ENCODE data around the gene MYOF.
A peak's percentile ranks its signal among the peaks of the same experiment; 100 is the strongest.
"Not testable (repeated sequence)": the region's sequence is repeated elsewhere in the genome, so short reads cannot be mapped to it uniquely, and the experiment has no call there.

Gene MYOF

DNA sequence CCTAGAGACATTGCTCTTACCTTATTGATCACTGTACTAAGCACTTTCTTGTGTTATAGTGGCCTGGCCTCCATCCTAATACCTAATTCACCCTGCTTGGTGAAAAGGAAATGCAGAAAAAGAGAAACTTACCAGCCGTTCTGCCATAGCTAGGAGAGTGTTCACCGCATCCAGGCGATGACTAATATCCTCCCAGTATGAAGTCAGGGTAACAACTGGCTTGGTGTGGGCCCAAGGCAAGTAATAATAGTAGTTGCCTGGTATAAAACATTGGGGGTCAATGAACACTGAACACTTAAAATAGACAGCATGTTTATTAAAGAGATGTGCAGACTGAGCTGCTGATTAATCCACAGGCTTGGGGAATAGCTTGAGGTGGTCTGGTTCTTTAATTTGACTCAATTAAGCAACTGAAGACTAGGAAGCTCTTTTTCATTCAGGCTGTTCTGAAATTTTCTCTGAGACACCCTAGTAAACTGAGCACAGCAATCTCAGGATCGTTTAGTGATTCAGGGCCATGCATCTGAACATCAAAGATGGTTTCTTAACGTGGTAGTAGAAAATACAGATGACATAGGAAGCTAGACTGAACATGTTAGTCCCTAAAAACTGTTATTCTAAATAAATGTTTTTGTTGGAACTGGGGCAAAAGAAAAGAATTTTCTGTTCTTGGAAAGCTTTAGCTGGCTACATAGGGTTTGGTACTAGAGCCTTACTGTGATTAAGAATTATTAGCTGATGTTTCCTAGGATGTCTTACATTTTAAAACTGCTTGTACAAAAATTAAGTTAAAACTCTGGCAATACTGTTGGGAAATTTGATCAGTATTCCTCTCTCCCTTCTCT lies 102.2 kb downstream of the MYOF start:
- DNase-seq: peak; percentile 58

- peak; percentile 61 for DNase-seq
Measured at GRCh38 chr10:93378997-93379730, 103.0 kb downstream of the MYOF start.

- no peak for DNase-seq
Measured at GRCh38 chr10:93378039-93378438, 104.1 kb downstream of the MYOF start.

DNA sequence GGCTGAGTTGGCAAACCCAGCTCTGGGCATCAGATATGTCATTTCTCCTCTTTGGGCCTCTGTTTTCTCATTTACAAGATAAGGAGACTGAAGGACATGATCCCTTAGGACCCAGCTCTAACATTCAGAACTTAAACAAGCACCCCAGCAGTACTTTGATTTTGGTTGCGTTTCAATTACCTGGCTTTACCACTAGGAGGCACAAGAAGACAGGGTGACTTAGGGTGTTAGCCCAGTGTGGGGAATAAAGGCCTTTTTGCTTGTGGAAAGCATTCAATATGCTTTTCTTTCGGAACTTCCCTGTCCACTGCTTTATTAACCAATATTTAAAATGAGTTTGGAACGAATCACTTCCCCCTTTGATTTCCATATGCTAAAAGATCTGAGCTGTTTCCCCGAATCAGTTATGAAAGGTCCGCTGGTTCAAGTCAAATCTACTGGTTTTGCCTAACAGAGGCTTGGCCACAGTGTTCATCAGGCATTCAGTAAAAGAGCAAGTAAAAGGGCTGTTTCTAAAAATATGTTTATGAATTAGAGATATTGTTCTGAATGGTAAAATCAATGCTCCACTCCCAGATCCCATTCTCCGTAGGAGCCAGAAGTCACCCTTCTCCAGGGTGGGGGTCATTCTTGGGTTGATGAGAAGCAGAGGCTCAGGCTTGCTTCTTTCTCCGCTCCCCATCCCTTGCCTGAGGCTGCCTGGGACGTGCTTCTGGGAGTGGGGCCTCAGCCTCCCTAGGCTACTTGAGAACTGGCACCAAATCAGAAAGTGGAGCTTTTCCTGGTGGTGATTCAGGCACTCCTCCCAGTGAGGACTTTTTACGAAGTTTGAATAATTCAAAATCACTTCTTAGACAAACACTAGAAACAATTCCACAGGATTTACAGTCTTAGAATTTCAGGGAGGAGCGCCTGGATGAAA lies 105.5 kb downstream of the MYOF start:
- no peak for DNase-seq

GRCh38 chr10:93370961-93371360 lies 111.2 kb downstream of the MYOF start:
- no peak for DNase-seq

GRCh38 chr10:93369588-93370164 lies 112.5 kb downstream of the MYOF start:
- DNase-seq: no peak

- no peak for DNase-seq
Measured at GRCh38 chr10:93368210-93368609, 113.9 kb downstream of the MYOF start.

DNA sequence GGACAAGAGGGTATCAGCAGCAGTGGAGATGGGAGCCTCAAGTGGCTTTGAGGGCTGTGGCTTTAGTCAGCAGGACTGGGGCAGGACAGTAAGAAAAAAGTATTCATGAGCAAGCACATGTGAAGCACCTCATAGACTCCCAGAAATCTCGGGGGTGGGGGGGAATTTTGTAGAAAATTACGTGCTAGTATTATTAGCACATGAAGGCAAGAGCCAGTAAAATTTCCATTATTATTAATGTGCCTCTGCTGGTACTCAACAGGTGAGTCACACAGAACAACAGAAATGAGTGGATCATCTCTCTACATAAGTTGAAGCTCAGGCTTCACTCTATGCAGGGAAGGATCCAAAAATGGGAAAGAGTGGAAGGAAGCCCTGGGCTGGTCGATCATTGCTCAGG lies 114.5 kb downstream of the MYOF start:
- no peak for DNase-seq

- no peak for DNase-seq
Measured at GRCh38 chr10:93364966-93365365, 117.2 kb downstream of the MYOF start.

- no peak for DNase-seq
Measured at GRCh38 chr10:93363891-93364648, 118.1 kb downstream of the MYOF start.

DNA sequence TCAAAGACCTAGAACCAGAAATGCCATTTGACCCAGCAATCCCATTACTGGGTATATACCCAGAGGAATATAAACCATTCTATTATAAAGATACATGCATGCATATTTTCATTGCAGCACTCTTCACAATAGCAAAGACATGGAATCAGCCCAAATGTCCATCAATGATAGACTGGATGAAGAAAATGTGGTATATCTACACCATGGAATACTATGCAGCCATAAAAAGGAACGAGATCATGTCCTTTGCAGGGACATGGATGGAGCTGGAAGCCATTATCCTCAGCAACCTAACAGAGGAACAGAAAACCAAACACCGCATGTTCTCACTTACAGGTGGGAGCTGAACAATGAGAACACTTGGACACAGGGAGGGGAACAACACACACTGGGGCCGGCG lies 123.7 kb downstream of the MYOF start:
- DNase-seq: not testable (repeated sequence)

DNA sequence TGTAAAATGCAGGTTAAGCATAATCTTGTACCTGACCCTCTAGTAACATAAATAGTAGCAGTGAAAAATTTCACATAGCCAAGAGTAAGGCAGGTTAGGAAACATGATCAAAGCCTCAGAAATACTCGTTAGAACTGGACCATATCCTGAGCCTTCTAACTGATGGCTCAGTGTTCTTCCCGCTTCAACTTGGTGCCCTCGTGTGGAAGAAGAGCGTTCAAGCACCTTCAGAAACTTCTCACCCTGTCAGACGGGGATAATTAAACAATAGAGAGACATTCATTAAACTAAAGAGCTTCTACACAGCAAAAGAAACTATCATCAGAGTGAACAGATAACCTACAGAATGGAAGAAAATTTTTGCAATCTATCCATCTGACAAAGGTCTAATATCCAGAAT lies 124.5 kb downstream of the MYOF start:
- no peak for DNase-seq

GRCh38 chr10:93356516-93356915 lies 125.6 kb downstream of the MYOF start:
- no peak for DNase-seq

GRCh38 chr10:93352638-93353383 lies 129.3 kb downstream of the MYOF start:
- no peak for DNase-seq

- DNase-seq: no peak
Measured at GRCh38 chr10:93346694-93347093, 135.4 kb downstream of the MYOF start.

DNA sequence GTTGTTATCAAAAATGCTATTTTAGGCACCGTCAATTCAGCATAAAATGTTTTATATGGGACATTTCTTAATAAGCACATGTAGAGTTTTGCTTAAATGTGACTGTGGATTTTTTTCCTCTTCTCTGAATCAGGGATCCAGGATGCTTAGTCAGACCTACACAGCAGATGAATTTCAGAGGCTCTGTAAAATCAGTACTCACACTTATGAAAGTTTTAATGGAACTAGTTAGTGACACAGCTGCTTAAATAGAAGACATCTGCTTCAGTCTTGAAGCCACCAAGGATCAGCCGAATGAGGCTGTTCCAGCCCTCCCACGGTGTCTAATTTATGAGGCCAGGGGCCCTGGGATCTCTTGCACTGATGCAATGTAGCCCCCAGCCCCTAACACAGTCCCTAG lies 136.0 kb downstream of the MYOF start:
- no peak for DNase-seq

DNA sequence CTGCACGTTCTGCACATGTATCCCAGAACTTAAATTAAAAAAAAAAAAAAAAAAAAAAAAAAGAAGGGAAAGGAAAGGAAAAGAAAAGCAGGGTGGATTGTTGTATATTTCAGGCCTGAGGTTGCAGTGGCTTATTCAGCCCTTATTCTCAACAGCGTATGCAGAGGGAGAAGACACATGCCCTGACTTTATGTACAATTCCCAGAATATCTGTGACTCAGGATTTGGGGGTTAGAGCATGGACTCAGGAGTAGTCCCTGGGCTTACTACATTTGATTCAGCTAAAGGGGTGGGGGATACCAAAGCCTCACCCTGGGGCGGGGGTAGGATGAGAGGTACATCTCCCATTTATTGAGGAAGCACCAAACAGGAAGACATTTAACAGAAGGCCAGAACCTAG lies 137.4 kb downstream of the MYOF start:
- DNase-seq: no peak

GRCh38 chr10:93342921-93343320 lies 139.2 kb downstream of the MYOF start:
- DNase-seq: no peak

GRCh38 chr10:93342366-93342765 lies 139.8 kb downstream of the MYOF start:
- no peak for DNase-seq

- DNase-seq: no peak
Measured at GRCh38 chr10:93337309-93337721, 144.8 kb downstream of the MYOF start.

- no peak for DNase-seq
Measured at GRCh38 chr10:93336678-93337077, 145.5 kb downstream of the MYOF start.

Data from activated CD8-positive, alpha-beta memory T cell treated with anti-CD3 and anti-CD28 coated beads, Interleukin-2, amount 50 U/mL, for 48 hours (primary cell).